Vagina (tissue), 2 donors: Measurements from ENCODE around the gene CDH3. TPM values are rescaled to one million over a fixed set of nuclear protein-coding genes. Genes with fewer than 3 reads are reported as not detected.
A peak's percentile ranks its signal among the peaks of the same experiment; 100 is the strongest.

Experiments used
- DNase-seq, 2 donors: peaks; one replicate each; pipeline ENCODE4 v3.0.0-alpha.2; 2017; ENCODE audit errors: extremely low spot score in 2 of 2
- H3K27ac ChIP-seq: fragments of 200-600 bp; sonication (generic); one replicate; pipeline ENCODE4 v1.5.1; 2019
- H3K27me3 ChIP-seq: fragments of 200-600 bp; sonication (generic); one replicate; pipeline ENCODE4 v1.5.1; 2019
- H3K36me3 ChIP-seq, 2 donors: fragments of 200-600 bp; sonication (generic); one replicate each; pipeline ENCODE4 v1.5.1; 2017 to 2019
- H3K4me1 ChIP-seq: fragments of 200-600 bp; sonication (generic); one replicate; pipeline ENCODE4 v1.5.1; 2019
- H3K4me3 ChIP-seq, 2 donors: fragments of 200-600 bp; sonication (generic); 1 replicate in 1 of 2; 2 replicates in 1 of 2; pipeline ENCODE4 v1.5.1; 2016 to 2019
- H3K9me3 ChIP-seq: fragments of 200-600 bp; sonication (generic); one replicate; pipeline ENCODE4 v1.5.1; 2019
- CTCF ChIP-seq, 3 experiments: fragments of 450-650 bp in 2 of 3; fragments of 200-600 bp in 1 of 3; sonication (generic) in 1 of 3; IDR thresholded peaks; one replicate each; pipeline ENCODE4 v1.5.1; 2017 to 2019; ENCODE audit warnings: antibody characterized with exemption in 3 of 3, mild to moderate bottlenecking in 2 of 3, moderate library complexity in 2 of 3
- POLR2A ChIP-seq, 2 donors: fragments of 450-650 bp; IDR thresholded peaks; one replicate each; pipeline ENCODE4 v1.6.1; 2017; ENCODE audit warnings: antibody characterized with exemption in 2 of 2, mild to moderate bottlenecking in 2 of 2, moderate library complexity in 2 of 2
- POLR2AphosphoS5 ChIP-seq, 2 donors: sonication (generic); formaldehyde crosslinking; IDR thresholded peaks; one replicate each; pipeline ENCODE4 v1.9.0; 2017; ENCODE audit warnings: antibody characterized with exemption in 2 of 2, mild to moderate bottlenecking in 2 of 2, low read depth in 1 of 2; ENCODE audit not compliant: insufficient read depth in 1 of 2
- intact Hi-C: fragments of 100-400 bp; cut with DNase I; formaldehyde crosslinking; loops from one replicate; pipeline ENCODE4 v1.15.1; 2023
- total RNA-seq: library from RNA; depleted of rRNA; stranded (reverse); fragments of >200 nt; gene quantifications from one replicate; pipeline ENCODE4 v1.2.3, GENCODE V29; 2016

Gene CDH3
- total RNA-seq, 1 donor from 2014 or later = 35.4 TPM

- no peaks in the 10 kb centered on the region for H3K36me3 ChIP-seq
- no peak for TF ChIP-seq POLR2AphosphoS5 (IDR thresholded peaks at IDR 0.05; ENCODE audit: insufficient read depth in 1 of 2, low read depth in 1 of 2)
- no peak for TF ChIP-seq POLR2A (IDR thresholded peaks at IDR 0.05)
- TF ChIP-seq CTCF (IDR thresholded peaks at IDR 0.05) = no peak
- intact Hi-C loops = no loop called here
- no peak for DNase-seq
- H3K27ac ChIP-seq = no peak overlapping the region
- H3K4me1 ChIP-seq = peaks cover 17% of the 10 kb centered on the region
- no peaks in the 10 kb centered on the region for H3K27me3 ChIP-seq
- H3K4me3 ChIP-seq = no peak overlapping the region
- no peaks in the 10 kb centered on the region for H3K9me3 ChIP-seq
These were observed 91.5 kb downstream of the CDH3 start for GRCh38 chr16:68736561-68736960.

- intact Hi-C loops = no loop called here
- no peaks in the 10 kb centered on the region for H3K36me3 ChIP-seq
- TF ChIP-seq POLR2A (IDR thresholded peaks at IDR 0.05) = peak in 1 of 2 donors; percentile 26
- peak in 1 of 2 donors; percentile 61 for TF ChIP-seq POLR2AphosphoS5 (IDR thresholded peaks at IDR 0.05; ENCODE audit: insufficient read depth in 1 of 2, low read depth in 1 of 2)
- TF ChIP-seq CTCF (IDR thresholded peaks at IDR 0.05) = no peak
- H3K9me3 ChIP-seq = no peaks in the 10 kb centered on the region
- peak within 1 kb of the TSS; percentile 40 to 51 for H3K4me3 ChIP-seq
- no peaks in the 10 kb centered on the region for H3K27me3 ChIP-seq
- H3K27ac ChIP-seq = peak within 1 kb of the TSS; percentile 72
- no peak for DNase-seq
- peaks cover 17% of the 10 kb centered on the region for H3K4me1 ChIP-seq
These were observed 92.1 kb downstream of the CDH3 start, which contains the start of gene CDH1 for GRCh38 chr16:68737046-68737729. CDH1 (plus strand) TSS chr16:68737292; CDS start chr16:68737416, 124 bp downstream.

GRCh38 chr16:68737730-68738629 lies 92.9 kb downstream of the CDH3 start:
- Histone ChIP-seq H3K9me3 (no peaks in the 10 kb centered on the region), H3K27me3 (no peaks in the 10 kb centered on the region), H3K4me3 (peak overlapping the region; percentile 40 to 51), H3K4me1 (peaks cover 17% of the 10 kb centered on the region), H3K27ac (peak overlapping the region; percentile 72), H3K36me3 (no peaks in the 10 kb centered on the region)
- no peak for TF ChIP-seq CTCF (IDR thresholded peaks at IDR 0.05)
- no peak for TF ChIP-seq POLR2A (IDR thresholded peaks at IDR 0.05)
- TF ChIP-seq POLR2AphosphoS5 (IDR thresholded peaks at IDR 0.05; ENCODE audit: insufficient read depth in 1 of 2, low read depth in 1 of 2) = no peak
- intact Hi-C loops = no loop called here
- no peak for DNase-seq

GRCh38 chr16:68739964-68740627 lies 95.0 kb downstream of the CDH3 start:
- no peak for TF ChIP-seq POLR2A (IDR thresholded peaks at IDR 0.05)
- TF ChIP-seq POLR2AphosphoS5 (IDR thresholded peaks at IDR 0.05; ENCODE audit: insufficient read depth in 1 of 2, low read depth in 1 of 2) = no peak
- no peak for TF ChIP-seq CTCF (IDR thresholded peaks at IDR 0.05)
- intact Hi-C loops = no loop called here
- peaks cover 30% of the 10 kb centered on the region for H3K4me1 ChIP-seq
- H3K4me3 ChIP-seq = no peak overlapping the region
- H3K27me3 ChIP-seq = no peaks in the 10 kb centered on the region
- no peak overlapping the region for H3K27ac ChIP-seq
- no peaks in the 10 kb centered on the region for H3K36me3 ChIP-seq
- no peaks in the 10 kb centered on the region for H3K9me3 ChIP-seq
- DNase-seq = no peak
